Left colon (tissue), 2 donors: ENCODE measurements around the gene TARS2. TPM values are rescaled to one million over a fixed set of nuclear protein-coding genes. Genes with fewer than 3 reads are reported as not detected.

Experiments used
- ATAC-seq: fragments of 200-7000 bp; cut with Tn5 transposase; one replicate; pipeline ENCODE4 v1.9.1; 2020; ENCODE audit warnings: mild to moderate bottlenecking, moderate library complexity
- DNase-seq, 2 donors: peaks; one replicate each; pipeline ENCODE4 v3.0.0-alpha.2; 2020
- intact Hi-C, 2 donors: fragments of 100-400 bp; cut with DNase I in 1 of 2; cut with micrococcal nuclease in 1 of 2; formaldehyde crosslinking; loops; one replicate each; pipeline versions ENCODE4 v1.11.2 to v1.14.0; 2022; cut with DNase I, micrococcal nuclease
- long read RNA-seq: library from polyadenylated mRNA; unstranded; transcript quantifications from one replicate; pipeline ENCODE4 v2.0.0, GENCODE V29; 2021
- total RNA-seq, 2 donors: library from RNA; stranded (reverse); fragmentation: NEBNext Ultra II Directional; extraction: Animal tissue kit (Norgen Biotek cat#: 25700); gene quantifications; one replicate each; pipeline ENCODE4 v1.2.1, GENCODE V29; 2021
- donor health status: DM: no; HTN: no; CAD: no.
- donor health status: DM: yes; HTN: yes; CAD: no.

TARS2 gene, protein sequence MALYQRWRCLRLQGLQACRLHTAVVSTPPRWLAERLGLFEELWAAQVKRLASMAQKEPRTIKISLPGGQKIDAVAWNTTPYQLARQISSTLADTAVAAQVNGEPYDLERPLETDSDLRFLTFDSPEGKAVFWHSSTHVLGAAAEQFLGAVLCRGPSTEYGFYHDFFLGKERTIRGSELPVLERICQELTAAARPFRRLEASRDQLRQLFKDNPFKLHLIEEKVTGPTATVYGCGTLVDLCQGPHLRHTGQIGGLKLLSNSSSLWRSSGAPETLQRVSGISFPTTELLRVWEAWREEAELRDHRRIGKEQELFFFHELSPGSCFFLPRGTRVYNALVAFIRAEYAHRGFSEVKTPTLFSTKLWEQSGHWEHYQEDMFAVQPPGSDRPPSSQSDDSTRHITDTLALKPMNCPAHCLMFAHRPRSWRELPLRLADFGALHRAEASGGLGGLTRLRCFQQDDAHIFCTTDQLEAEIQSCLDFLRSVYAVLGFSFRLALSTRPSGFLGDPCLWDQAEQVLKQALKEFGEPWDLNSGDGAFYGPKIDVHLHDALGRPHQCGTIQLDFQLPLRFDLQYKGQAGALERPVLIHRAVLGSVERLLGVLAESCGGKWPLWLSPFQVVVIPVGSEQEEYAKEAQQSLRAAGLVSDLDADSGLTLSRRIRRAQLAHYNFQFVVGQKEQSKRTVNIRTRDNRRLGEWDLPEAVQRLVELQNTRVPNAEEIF
- total RNA-seq: 10 to 100 TPM; 15.6 to 22.0 TPM
- long read RNA-seq, partial matches to known transcripts: 10 of 19 reads
- long read RNA-seq, other reads (novel, unspliced or antisense): 5 of 19 reads

DNA sequence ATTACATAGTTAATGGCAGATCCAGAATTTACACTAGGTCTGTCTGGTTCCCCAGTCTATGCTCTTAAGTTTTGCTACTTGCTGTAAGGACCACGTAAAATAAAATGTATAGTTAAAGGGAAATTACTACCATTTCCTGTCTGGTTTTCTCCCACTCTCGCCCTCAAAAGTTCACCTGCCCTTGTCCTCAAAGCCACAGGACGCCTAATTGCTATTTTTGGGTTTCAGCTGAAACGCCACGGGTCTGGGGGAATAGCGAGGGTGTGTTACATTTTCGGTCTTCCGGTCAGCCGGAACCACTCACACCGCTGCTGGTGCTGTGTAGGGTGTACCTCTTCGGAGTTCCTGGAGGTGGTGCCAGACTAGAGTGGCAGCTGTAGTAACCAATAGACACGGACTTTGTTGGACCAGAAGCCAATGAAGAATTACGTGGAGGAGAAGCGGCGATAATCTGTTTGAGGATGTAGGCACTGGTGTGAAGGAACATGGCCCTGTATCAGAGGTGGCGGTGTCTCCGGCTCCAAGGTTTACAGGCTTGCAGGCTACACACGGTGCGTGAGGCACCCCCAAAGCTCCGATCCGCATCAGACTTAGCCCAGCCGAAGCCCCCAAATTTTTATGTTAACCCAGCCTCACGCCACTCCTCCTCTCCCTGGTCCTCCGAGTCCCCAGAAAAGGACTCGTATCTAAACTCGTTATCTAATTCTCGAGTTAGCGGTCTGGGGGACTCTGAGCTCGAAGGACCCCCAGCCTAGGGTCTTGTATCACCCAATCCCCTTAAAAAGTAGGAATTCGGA lies at the start of gene TARS2:
TARS2 (plus strand) TSS at position 454 of the 797 bp plus-strand sequence; CDS start at position 486, 32 bp downstream.
- ATAC-seq (peak; percentile 100), DNase-seq (peak; percentile 92 to 96)
- intact Hi-C loops: no loop called here

DNA sequence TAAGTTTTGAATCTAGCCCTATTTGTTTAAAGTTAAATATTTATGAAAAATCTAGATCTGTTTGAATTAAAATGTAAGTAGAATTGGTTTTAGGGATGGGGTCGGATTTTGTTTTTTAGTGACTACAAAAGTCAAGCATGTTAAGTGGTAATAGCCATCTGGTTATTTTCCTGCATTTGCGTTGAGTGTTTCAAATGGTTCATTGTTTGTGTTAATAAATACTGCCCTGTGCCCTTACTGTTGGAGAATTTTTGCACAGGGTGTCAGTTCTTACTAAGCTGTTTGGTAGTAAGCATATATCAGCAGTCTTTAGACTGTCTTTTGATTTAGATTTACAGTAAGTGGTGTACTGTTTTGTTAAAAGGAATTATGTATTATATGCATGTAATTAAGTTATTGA lies 46.1 kb upstream of the TARS2 start:
- ATAC-seq (no peak), DNase-seq (no peak)
- intact Hi-C loops: no loop called here

DNA sequence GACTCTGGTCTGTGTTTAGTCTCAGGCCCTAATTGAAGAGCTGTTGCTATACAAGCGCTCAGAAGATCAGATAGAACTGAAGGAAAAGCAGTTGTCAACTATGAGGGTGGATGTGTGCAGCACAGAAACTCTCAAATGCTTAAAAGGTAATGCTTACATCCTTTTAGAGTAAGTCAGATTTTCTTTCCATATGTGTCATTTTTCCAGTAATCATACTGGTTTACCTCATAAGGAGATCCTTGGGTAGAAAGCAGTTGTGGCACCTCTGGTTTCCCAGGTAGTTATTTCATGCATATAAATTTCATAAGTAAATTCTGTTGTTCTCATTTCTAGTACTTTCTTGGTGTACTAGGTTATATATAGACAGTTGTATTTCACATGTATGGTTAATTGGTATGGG lies 43.0 kb upstream of the TARS2 start:
- DNase-seq (no peak), ATAC-seq (no peak)
- intact Hi-C loops: no loop called here

DNA sequence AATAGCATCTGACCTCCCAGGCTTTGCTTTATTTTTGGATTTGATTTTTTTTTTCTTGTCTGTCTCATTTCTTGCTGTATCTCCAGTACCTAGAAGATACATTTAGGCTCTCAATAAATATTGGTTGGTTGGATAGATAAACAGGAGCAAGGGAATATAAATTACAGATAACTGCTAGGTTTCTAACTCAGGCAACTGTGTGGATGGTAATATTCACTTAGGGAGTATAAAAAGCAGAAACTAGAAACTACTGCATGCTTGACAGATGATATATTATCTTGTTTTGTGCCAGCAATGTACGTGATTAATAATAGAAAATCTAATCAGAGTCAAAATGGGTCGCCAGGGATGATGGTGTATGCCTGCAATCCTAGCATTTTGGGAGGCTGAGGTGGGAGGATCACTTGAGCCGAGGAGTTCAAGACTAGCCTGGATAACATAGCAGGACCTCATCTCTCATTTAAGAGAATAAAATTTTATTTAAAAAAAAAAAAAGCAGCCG lies 31.0 kb upstream of the TARS2 start:
- no peak for ATAC-seq
- DNase-seq: no peak
- intact Hi-C loops: no loop called here

DNA sequence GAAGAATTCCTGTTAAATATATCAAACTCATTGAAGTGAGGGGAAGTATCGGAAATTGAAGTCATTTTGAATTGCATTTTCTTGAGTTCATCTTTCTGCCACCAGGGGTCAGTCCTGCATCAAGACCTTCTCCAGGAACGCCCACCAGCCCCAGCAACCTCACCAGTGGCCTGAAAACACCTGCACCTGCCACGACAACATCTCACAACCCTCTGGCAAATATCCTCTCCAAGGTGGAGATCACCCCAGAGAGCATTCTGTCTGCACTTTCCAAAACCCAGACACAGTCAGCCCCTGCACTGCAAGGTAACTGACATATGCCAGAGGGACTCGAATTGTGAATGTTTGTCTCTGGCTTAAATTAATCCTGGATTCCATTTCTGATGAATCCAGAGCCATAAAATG lies 22.8 kb upstream of the TARS2 start:
- intact Hi-C loops: no loop called here
- DNase-seq (peak; percentile 42 to 65), ATAC-seq (peak; percentile 78)

DNA sequence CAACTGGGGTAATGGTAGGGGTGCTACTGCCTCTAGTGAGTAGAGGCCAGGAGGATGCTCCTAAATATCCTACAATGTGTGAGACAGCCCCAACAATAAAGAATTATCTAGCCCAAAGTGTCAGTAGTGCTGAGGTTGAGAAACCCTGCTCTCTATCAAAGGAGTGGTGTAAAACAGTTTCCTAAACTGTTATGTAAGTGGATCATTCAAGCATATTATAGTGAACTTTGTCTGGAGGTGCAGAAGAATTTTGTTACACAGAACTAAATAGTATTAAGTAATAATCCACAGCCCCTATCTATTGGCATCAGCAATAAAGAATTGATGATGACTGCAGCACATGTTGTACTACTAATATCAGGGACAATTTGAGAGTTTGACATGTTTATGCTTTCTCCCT lies 20.3 kb upstream of the TARS2 start:
- DNase-seq (no peak), ATAC-seq (no peak)
- intact Hi-C loops: no loop called here

DNA sequence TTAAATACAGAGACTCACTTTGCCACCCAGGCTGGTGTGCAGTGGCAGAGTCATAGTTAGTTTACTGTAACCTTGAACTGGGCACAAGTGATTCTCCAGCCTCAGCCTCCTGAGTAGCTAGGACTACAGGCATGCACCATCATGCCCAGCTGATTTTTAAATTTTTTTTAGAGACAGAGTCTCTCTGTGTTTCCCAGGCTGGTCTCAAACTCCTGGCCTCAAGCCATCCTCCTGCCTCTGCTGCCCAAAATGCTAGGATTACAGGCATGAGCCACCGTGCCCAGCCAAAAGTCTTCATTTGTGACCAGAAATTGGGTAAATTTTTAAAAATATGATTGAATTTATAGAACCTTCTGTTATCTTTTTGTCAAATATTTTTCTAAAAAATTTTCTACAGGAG lies 17.9 kb upstream of the TARS2 start:
- ATAC-seq: no peak
- intact Hi-C loops: no loop called here
- DNase-seq: no peak

DNA sequence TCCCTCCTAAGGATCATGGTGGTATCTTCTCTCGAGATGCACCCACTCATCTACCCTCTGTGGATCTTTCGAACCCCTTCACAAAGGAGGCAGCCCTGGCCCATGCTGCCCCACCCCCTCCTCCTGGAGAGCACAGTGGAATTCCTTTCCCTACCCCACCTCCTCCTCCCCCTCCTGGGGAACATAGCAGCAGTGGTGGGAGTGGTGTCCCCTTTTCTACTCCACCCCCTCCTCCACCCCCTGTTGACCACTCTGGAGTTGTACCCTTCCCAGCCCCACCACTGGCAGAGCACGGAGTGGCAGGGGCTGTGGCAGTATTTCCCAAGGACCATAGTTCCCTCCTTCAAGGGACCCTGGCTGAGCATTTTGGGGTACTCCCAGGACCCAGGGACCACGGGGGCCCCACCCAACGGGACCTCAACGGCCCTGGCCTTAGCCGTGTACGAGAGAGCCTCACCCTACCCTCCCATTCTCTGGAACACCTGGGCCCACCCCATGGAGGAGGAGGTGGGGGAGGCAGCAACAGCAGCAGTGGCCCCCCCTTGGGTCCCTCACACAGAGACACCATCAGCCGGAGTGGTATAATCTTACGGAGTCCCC lies 14.5 kb upstream of the TARS2 start:
- intact Hi-C loops: loop anchor here in 1 of 2 donors (10.0 kb wide), 1 partner anchor 62 kb away; no protein-coding TSS in a partner anchor
- no peak for DNase-seq
- ATAC-seq: no peak

DNA sequence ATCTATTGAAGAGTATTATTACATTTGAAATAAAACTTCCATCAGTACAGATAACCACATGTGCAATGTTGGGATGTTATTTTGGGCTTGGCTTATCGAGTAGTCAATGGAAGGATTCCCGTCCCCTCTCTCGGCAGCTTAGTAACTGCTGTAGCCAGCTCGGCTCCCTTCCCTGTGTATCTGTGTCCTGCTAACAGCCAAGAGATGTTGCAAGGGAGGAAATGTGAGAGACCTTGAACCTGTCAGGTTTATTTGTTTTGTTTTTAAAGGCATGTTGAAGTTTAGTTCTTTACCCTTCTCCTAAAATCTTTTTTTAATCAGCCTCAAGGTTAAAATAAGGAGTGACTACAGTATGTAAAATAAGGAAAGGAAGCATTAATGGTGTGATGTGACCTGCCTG lies 13.6 kb upstream of the TARS2 start:
- intact Hi-C loops: loop anchor here in 1 of 2 donors (10.0 kb wide), 1 partner anchor 61 kb away; no protein-coding TSS in a partner anchor
- DNase-seq (no peak), ATAC-seq (no peak)

DNA sequence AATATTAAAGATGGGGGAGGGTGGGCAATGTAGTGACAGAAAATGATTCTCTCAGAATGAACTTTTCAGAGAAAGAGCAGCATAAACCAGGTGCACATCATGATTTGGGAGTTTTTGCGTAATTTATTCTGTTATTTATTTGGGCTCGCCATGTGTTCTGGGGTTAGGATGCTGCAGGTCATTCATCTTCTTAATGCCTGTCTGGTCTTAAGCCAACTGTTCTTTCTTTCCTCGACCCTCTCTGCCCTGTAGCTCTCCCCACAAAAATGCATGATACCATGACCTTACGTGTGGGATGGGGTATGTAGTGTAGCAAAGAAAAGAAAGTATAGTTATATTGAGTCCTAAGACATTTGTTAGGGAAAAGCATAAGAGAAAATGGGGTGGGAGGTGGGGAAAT lies 12.3 kb upstream of the TARS2 start:
- intact Hi-C loops: loop anchor here in 1 of 2 donors (10.0 kb wide), 1 partner anchor 60 kb away; no protein-coding TSS in a partner anchor
- DNase-seq (no peak), ATAC-seq (no peak)

DNA sequence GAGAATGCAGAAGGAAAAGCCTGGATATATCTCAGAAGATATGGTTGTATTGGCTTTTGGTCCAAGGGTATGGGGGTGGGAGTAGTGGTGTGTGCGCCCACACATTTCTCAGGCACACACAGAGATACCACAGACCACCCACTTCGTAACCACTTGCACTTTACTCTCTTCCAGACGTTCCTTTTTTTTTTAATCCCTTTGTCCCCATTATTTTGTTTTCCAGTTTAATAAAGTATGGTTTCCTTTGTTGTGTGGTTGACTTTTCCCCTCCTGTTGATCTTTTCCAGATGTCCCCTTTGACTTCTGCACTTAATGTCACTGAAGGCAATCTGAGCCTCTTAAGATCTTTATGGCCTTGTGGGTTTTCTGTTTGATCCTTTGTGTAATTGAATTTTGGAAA lies 10.5 kb upstream of the TARS2 start:
- DNase-seq (no peak), ATAC-seq (no peak)
- intact Hi-C loops: loop anchor here in 1 of 2 donors (10.0 kb wide), 1 partner anchor 58 kb away; no protein-coding TSS in a partner anchor

DNA sequence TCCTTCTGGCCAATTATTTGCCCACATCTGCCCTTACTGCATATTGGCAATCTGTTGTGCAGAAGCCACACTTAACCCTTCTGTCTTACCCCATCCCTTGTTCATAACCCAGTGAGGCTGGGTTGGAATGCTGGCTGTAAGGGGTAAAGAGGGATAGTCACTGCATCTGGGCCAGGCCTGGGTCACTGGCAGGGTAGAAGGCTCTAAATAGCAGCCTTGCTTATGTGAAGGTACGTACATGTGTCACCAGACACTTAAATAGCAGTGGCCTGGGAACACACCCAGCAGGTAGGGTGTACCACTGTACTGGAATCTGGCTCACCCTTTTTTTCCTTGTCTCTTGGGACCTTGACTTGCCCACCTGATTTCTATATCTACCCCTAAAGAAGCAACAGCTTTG lies 9.9 kb upstream of the TARS2 start:
- intact Hi-C loops: loop anchor here in 1 of 2 donors (10.0 kb wide), 1 partner anchor 57 kb away; no protein-coding TSS in a partner anchor
- ATAC-seq: peak; percentile 74
- no peak for DNase-seq

DNA sequence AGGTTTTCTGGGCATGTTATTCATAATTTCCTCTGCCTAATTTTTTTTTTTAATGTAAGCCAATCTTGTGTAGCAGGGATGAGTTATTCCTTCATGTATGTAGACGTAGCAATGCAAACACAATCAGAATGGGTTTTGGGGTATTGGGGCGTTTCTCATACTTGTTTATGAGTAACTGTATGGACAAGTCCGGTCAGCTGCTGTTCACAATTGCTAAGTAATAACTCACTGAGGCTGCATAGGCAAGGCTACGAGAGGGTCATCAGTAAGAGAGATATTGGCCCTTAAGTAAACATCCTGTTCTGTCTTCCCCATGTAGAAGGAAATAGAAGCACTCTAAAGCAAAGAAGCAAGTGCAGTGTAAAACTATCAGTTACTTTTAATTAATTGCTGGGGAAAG lies 9.5 kb upstream of the TARS2 start:
- intact Hi-C loops: loop anchor here in 1 of 2 donors (10.0 kb wide), 1 partner anchor 57 kb away; no protein-coding TSS in a partner anchor
- peak; percentile 83 for ATAC-seq
- DNase-seq: no peak

DNA sequence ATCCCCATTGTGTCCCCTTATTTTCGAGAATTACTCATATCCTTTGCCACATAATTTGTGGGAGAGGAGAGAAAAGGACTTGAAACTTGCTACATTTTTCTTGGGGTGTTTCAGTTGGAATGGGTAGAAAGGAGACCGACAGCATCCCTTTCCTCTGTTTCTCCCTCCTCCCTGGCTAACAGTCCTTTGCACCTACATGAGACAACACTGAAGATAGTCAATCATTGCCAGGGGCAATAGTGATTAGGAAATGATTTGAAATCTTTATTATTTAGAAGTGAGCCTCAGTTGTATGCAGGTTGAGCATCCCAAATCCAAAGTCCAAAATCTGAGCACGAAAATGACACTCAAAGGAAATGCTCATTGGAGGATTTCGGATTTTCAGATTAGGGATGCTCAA lies 7.8 kb upstream of the TARS2 start:
- intact Hi-C loops: loop anchor here in 1 of 2 donors (10.0 kb wide), 1 partner anchor 55 kb away; no protein-coding TSS in a partner anchor
- ATAC-seq (no peak), DNase-seq (no peak)

DNA sequence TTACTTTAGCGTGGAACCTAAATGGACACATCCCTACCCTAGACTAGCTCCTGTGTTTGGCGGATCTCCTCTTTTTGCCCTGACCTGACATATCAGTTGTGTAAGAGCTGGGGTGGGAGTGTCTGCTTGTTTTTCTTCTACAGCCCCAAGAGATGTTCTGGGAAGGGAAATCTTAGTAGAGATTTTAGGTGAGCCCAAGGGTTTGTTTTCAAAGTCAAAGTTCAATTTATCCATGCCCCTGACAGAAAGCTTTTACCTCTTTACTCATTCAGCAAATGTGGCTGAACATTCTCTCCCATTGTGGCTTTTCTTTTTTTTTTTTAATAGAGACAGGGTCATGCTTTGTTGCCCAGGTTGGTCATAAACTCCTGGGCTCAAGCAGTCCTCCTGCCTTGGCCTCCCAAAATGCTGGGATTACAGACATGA lies 7.3 kb upstream of the TARS2 start:
- intact Hi-C loops: loop anchor here in 1 of 2 donors (10.0 kb wide), 1 partner anchor 55 kb away; no protein-coding TSS in a partner anchor
- DNase-seq (no peak), ATAC-seq (no peak)

DNA sequence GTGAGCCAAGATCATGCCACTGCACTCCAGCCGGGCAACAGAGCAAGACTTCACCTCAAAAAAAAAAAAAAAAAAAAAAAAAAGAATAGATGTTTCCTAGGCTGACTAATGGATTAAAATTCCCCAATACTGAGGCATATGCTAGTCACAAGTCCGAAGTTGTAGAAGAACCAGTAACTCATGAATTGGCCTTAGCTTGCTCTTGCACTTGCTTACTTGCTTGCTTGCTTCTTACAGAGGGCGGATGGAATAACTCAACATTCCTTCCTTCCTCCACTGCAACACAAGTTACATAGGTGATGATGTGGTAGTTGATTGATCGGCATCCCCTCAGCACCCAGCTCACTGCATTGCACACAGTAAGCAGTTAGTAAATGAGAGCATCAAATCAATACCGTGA lies 2.8 kb upstream of the TARS2 start:
- intact Hi-C loops: no loop called here
- ATAC-seq: no peak
- no peak for DNase-seq

DNA sequence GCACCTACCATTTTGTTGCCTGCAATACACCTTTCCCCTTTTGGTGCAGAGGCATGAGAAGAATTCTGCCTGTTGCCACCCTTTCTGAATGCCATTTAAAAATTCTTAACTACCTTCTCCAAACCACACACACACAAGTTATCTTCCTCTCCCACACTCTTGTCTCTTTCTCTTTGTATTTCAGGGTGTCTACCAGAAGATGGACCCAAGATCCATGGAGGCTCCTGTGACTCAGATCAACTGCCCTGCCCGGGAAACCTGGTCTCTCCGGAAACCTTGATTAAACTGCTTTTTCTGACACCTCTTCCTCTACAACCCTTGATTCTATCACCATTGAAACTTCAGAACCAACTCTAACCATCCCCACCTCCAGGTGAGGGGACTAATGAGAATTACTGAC lies 2.4 kb upstream of the TARS2 start:
- no peak for DNase-seq

DNA sequence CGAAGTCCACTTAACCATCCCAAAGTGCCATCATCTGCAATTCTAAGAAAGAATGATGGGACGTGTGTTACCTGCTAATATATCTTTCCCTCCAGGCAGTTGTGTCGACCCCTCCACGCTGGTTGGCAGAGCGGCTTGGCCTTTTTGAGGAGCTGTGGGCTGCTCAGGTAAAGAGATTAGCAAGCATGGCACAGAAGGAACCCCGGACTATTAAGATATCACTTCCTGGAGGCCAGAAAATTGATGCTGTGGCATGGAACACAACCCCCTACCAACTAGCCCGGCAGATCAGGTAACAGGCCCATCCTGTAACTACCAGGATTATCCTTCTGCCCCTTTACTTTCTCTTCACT lies 520 bp downstream of the TARS2 start:
- intact Hi-C loops: no loop called here
- ATAC-seq (peak; percentile 21), DNase-seq (no peak)

More for the DNA sequence above, 2.4 kb upstream of the TARS2 start:
- ATAC-seq: peak; percentile 36
- intact Hi-C loops: no loop called here
